GM23338 (cell line): ENCODE measurements around the gene MTHFD2. TPM values are rescaled to one million over a fixed set of nuclear protein-coding genes. Genes with fewer than 3 reads are reported as not detected.
A peak's percentile ranks its signal among the peaks of the same experiment; 100 is the strongest.

ENCODE experiments used
- ATAC-seq: fragments of 200-7000 bp; cut with Tn5 transposase; 3 replicates; pipeline ENCODE4 v1.9.1; 2020
- DNase-seq: peaks from one replicate; pipeline ENCODE4 v3.0.0-alpha.2; 2015; ENCODE audit warnings: low spot score
- H2AFZ ChIP-seq: fragments of 200-600 bp; sonication (generic); 2 replicates; pipeline ENCODE4 v1.8.0; 2016; ENCODE audit warnings: antibody characterized with exemption, mild to moderate bottlenecking, moderate library complexity
- H3F3A ChIP-seq: fragments of 200-600 bp; sonication (generic); replicated peaks from 2 replicates; pipeline ENCODE4 v1.8.0; 2017; ENCODE audit warnings: antibody characterized with exemption, mixed run types, low read depth
- H3K27ac ChIP-seq: fragments of 200-600 bp; sonication (generic); 2 replicates; pipeline ENCODE4 v1.6.1; 2016; ENCODE audit warnings: low read depth
- H3K27me3 ChIP-seq: fragments of 200-600 bp; sonication (generic); 2 replicates; pipeline ENCODE4 v1.8.0; 2016; ENCODE audit warnings: mild to moderate bottlenecking, mixed run types, moderate library complexity; ENCODE audit not compliant: insufficient read depth
- H3K36me3 ChIP-seq: fragments of 200-600 bp; sonication (generic); 2 replicates; pipeline ENCODE4 v1.8.0; 2016; ENCODE audit warnings: mild to moderate bottlenecking; ENCODE audit not compliant: insufficient read depth
- H3K4me1 ChIP-seq: fragments of 200-600 bp; sonication (generic); 2 replicates; pipeline ENCODE4 v1.8.0; 2016; ENCODE audit warnings: mild to moderate bottlenecking, moderate library complexity; ENCODE audit not compliant: insufficient read depth
- H3K4me2 ChIP-seq: fragments of 200-600 bp; sonication (generic); 2 replicates; pipeline ENCODE4 v1.7.1; 2017; ENCODE audit warnings: mixed run types
- H3K4me3 ChIP-seq: fragments of 200-600 bp; sonication (generic); 2 replicates; pipeline ENCODE4 v1.6.1; 2016; ENCODE audit warnings: mixed run types
- H3K79me2 ChIP-seq: fragments of 200-600 bp; sonication (generic); replicated peaks from 2 replicates; pipeline ENCODE4 v1.8.0; 2017; ENCODE audit warnings: mild to moderate bottlenecking; ENCODE audit not compliant: insufficient read depth
- H3K9me2 ChIP-seq: fragments of 200-600 bp; sonication (generic); 2 replicates; pipeline ENCODE4 v1.8.0; 2017; ENCODE audit not compliant: insufficient read depth
- H4K20me1 ChIP-seq: fragments of 200-600 bp; sonication (generic); replicated peaks from 2 replicates; pipeline ENCODE4 v1.8.0; 2017; ENCODE audit warnings: mild to moderate bottlenecking; ENCODE audit not compliant: insufficient read depth
- H3K27ac Mint-ChIP-seq: 2 replicates; pipeline ENCODE4 v1.8.0; 2020; ENCODE audit warnings: inconsistent platforms, mild to moderate bottlenecking, moderate library complexity, mixed read lengths
- H3K27me3 Mint-ChIP-seq: 3 replicates; pipeline ENCODE4 v1.8.0; 2022; ENCODE audit warnings: low read depth, mild to moderate bottlenecking, moderate library complexity, mixed read lengths, inconsistent platforms; ENCODE audit not compliant: insufficient read depth, poor library complexity
- H3K36me3 Mint-ChIP-seq: 3 replicates; pipeline ENCODE4 v1.8.0; 2021; ENCODE audit warnings: low read depth, mild to moderate bottlenecking, inconsistent platforms, moderate library complexity, mixed read lengths
- H3K4me1 Mint-ChIP-seq: 3 replicates; pipeline ENCODE4 v1.8.0; 2020; ENCODE audit warnings: mild to moderate bottlenecking, inconsistent platforms, mixed read lengths
- H3K4me3 Mint-ChIP-seq: 3 replicates; pipeline ENCODE4 v1.8.0; 2021; ENCODE audit warnings: moderate library complexity, mild to moderate bottlenecking, inconsistent platforms, mixed read lengths
- H3K9me3 Mint-ChIP-seq: 3 replicates; pipeline ENCODE4 v1.8.0; 2020; ENCODE audit warnings: moderate library complexity, mild to moderate bottlenecking, inconsistent platforms, mixed read lengths
- ETS1 ChIP-seq: IDR thresholded peaks from 2 replicates; pipeline ENCODE4 v1.6.1; 2016; ENCODE audit warnings: antibody characterized with exemption
- EZH2 ChIP-seq: fragments of 200-600 bp; sonication (generic); IDR thresholded peaks from one replicate; pipeline ENCODE4 v1.8.0; 2017; ENCODE audit warnings: antibody characterized with exemption, mild to moderate bottlenecking, low read depth; ENCODE audit not compliant: unreplicated experiment
- JUNB ChIP-seq: IDR thresholded peaks from one replicate; pipeline ENCODE4 v1.6.1; 2016; ENCODE audit warnings: antibody characterized with exemption; ENCODE audit not compliant: unreplicated experiment
- STAT1 ChIP-seq: IDR thresholded peaks from one replicate; pipeline ENCODE4 v1.6.1; 2016; ENCODE audit warnings: antibody characterized with exemption; ENCODE audit not compliant: unreplicated experiment
- ZNF331 ChIP-seq: fragments of 250-450 bp; sonication (Bioruptor Pico); IDR thresholded peaks from 2 replicates; pipeline ENCODE4 v1.5.0; 2020; ENCODE audit warnings: low read depth, mild to moderate bottlenecking, moderate library complexity
- ZNF462 ChIP-seq: fragments of 250-450 bp; sonication (Bioruptor Pico); IDR thresholded peaks from 2 replicates; pipeline ENCODE4 v1.5.0; 2020; ENCODE audit warnings: mild to moderate bottlenecking, moderate library complexity
- polyA plus RNA-seq: library from polyadenylated mRNA; unstranded; fragments of >200 nt; fragmentation: Nextera tagmentation; extraction: Ambion mirVana; gene quantifications from 2 replicates; pipeline ENCODE4 v1.2.1, GENCODE V29; 2016
- total RNA-seq: library from RNA; depleted of rRNA; stranded (reverse); fragments of >200 nt; shearing (Covaris generic); gene quantifications from 2 replicates; pipeline ENCODE4 v1.2.3, GENCODE V29; 2014

The MTHFD2 gene
- total and polyA plus RNA-seq, 2 experiments from 2014 or later: 279 to 281 TPM

DNA sequence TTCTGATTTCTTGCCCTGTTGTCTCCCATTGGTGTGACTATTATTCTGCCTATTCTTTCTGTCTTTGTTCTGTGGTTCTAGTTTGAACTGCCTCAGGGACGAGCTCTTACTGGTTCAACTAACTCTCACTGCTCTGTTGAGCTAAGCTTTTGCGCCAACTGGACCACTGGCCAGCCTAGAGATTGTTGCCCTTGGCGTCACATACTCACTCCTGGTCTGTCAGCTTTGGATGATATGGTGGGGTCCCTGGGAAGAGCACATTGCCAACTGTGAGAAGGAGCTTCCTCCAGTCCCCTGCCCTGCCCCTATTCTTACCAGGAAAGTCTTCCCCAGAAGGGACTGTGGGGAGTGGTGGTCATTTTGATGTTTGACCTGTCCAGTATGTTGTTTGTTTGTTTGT lies 6.0 kb downstream of the MTHFD2 start (continued):
- no peak for TF ChIP-seq ZNF462 (CRISPR knock-in tag)
- TF ChIP-seq ZNF331 (CRISPR knock-in tag): no peak
- no peak for TF ChIP-seq JUNB
- no peak for TF ChIP-seq STAT1

- no peaks in the 10 kb centered on the region for H3K9me3 Mint-ChIP-seq
- H3K36me3 Mint-ChIP-seq: peaks cover 97% of the 10 kb centered on the region
- ATAC-seq (peak; percentile 18; the same call in 2 of the 3 replicates), DNase-seq (no peak)
- H3K27me3 ChIP-seq: no peaks in the 10 kb centered on the region
- peak overlapping the region; percentile 18 for H3K4me2 ChIP-seq
- H3K4me1 ChIP-seq: peaks cover 59% of the 10 kb centered on the region
- peak overlapping the region; percentile 39 for H3K4me3 ChIP-seq
- H3K27me3 Mint-ChIP-seq: peaks cover 17% of the 10 kb centered on the region
- H3K79me2 ChIP-seq: peaks cover 99% of the 10 kb centered on the region
- H3K27ac ChIP-seq: no peak overlapping the region; the same call in 1 of the 2 replicates
- TF ChIP-seq EZH2 (no peak), ETS1 (no peak), ZNF462 (CRISPR knock-in tag) (no peak)
- peak overlapping the region; percentile 59 for H3K4me3 Mint-ChIP-seq
- no peak overlapping the region for H2AFZ ChIP-seq
- no peaks in the 10 kb centered on the region for H3K9me2 ChIP-seq
- peaks cover 95% of the 10 kb centered on the region for H4K20me1 ChIP-seq
- H3K4me1 Mint-ChIP-seq: peaks cover 58% of the 10 kb centered on the region
- peaks cover 5% of the 10 kb centered on the region; the same call in 1 of the 2 replicates for H3F3A ChIP-seq
- peak overlapping the region; percentile 85 for H3K27ac Mint-ChIP-seq
- H3K36me3 ChIP-seq: peaks cover 72% of the 10 kb centered on the region
Observed at GRCh38 chr2:74205113-74205512, 6.7 kb downstream of the MTHFD2 start.
